ENCODE measurements around the gene MPRIP.

The MPRIP gene

DNA sequence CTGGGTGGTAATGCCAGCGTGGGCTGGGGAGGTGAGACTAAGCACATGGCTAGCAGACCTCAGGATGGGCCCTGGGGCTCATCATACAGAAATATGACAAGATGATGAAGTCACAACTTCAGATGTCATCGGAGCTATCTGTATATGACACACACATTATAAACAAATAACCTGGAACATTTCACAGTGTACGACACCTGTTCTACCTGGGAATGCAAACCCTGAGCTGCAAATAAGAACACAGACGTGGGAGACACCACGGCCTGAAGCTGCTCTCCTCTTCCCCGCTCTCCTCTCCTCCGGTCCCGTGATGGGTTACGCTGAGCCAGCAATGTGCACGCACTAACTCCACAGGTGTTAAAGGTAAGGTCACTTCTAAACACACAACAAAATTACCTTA, 159.0 kb downstream of the MPRIP start:
- Histone ChIP-seq H3K9ac (ENCODE audit: low read depth, low read length) (no peak overlapping the region), H3K27me3 (ENCODE audit: insufficient read depth, low read length) (peaks cover 14% of the 10 kb centered on the region), H3K9me3 (ENCODE audit: insufficient read depth, low read depth, low read length) (no peaks in the 10 kb centered on the region), H3K36me3 (ENCODE audit: insufficient read depth, low read depth, low read length) (no peaks in the 10 kb centered on the region), H3K4me3 (ENCODE audit: low read length) (no peak overlapping the region), H3K4me1 (ENCODE audit: insufficient read depth, low read length) (no peaks in the 10 kb centered on the region), H3K27ac (ENCODE audit: low read length) (no peak overlapping the region)

DNA sequence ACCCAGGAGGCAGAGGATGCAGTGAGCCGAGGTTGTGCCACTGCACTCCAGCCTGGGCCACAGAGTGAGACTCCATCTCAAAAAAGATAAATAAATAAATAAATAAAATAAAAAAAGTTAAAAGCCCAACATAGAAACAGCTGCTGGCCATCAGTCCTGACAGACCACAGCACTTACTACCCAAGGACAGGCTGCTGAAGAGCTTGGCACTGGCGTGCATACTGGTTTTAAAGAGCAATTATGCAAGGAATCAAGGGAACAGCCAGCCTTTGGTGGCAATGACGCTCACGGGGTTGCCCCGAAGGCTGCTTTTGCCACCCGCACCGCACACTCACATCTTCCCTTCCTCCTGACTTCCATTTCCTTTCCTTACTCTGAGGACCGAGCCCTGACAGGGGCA, 159.7 kb downstream of the MPRIP start:
- H3K9me3 ChIP-seq (ENCODE audit: insufficient read depth, low read depth, low read length), result no peaks in the 10 kb centered on the region
- H3K9ac ChIP-seq (ENCODE audit: low read depth, low read length), result no peak overlapping the region
- no peak overlapping the region for H3K27ac ChIP-seq (ENCODE audit: low read length)
- no peak overlapping the region for H3K4me3 ChIP-seq (ENCODE audit: low read length)
- peaks cover 14% of the 10 kb centered on the region for H3K27me3 ChIP-seq (ENCODE audit: insufficient read depth, low read length)
- H3K36me3 ChIP-seq (ENCODE audit: insufficient read depth, low read depth, low read length), result no peaks in the 10 kb centered on the region
- no peaks in the 10 kb centered on the region for H3K4me1 ChIP-seq (ENCODE audit: insufficient read depth, low read length)

DNA sequence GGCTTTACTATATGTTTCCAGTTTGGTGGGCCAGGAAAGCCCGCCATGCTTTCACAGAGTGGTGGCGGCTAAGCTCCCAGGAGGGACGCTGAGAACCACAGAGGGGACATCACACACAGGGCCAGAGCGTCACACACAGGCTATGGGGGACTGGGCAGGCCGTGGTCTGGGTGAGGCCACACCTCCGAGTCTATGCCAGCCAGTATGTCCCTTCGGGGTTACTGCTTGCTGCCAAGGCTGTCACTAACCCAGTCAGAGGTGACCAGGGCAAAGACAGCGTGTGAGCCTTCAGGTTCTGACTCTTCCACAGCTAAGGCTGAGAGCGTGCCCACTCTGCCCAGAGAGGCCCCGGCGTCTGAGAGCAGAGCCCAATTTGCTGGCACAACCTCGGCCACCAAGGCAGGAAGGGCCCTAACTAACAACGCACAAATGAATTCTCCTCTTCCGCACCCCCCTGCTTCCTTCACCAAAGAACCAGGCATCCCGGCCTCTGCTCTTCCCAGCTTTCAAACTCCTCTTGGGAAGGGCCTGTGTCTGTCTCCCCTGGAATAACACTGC, 161.0 kb downstream of the MPRIP start:
- no peaks in the 10 kb centered on the region for H3K4me1 ChIP-seq (ENCODE audit: insufficient read depth, low read length)
- no peaks in the 10 kb centered on the region for H3K9me3 ChIP-seq (ENCODE audit: insufficient read depth, low read depth, low read length)
- H3K4me3 ChIP-seq (ENCODE audit: low read length), result no peak overlapping the region
- no peaks in the 10 kb centered on the region for H3K36me3 ChIP-seq (ENCODE audit: insufficient read depth, low read depth, low read length)
- H3K27me3 ChIP-seq (ENCODE audit: insufficient read depth, low read length), result peaks cover 14% of the 10 kb centered on the region
- H3K27ac ChIP-seq (ENCODE audit: low read length), result no peak overlapping the region
- H3K9ac ChIP-seq (ENCODE audit: low read depth, low read length), result no peak overlapping the region

DNA sequence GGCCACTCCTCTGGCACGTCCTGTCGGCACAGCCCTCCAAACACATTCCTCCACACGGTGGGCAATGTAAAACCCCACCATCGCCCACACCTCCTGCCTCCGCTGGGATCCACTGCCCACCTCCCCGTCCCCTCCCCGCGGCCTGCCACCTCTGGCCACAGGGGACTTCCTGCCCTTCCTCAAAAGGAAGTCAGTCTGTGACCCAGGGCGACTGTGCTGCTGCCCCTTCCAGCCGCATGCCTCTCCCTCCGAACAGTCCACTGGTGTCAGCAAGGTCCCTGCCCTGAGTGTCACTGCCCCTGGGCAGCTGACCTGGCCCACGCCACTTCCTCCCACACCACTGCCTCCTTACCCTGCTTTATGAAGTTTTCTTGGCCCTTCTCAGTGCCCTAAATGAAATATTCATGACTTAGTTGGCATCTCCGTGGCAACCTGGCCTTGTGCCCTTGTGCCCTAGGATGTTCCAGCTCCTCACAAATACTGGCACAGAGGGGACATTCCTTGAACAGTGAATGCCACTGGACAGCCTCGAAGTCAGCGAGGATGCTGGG, 161.9 kb downstream of the MPRIP start:
- H3K36me3 ChIP-seq (ENCODE audit: insufficient read depth, low read depth, low read length), result no peaks in the 10 kb centered on the region
- no peaks in the 10 kb centered on the region for H3K9me3 ChIP-seq (ENCODE audit: insufficient read depth, low read depth, low read length)
- H3K4me3 ChIP-seq (ENCODE audit: low read length), result no peak overlapping the region
- peaks cover 14% of the 10 kb centered on the region for H3K27me3 ChIP-seq (ENCODE audit: insufficient read depth, low read length)
- no peak overlapping the region for H3K27ac ChIP-seq (ENCODE audit: low read length)
- H3K9ac ChIP-seq (ENCODE audit: low read depth, low read length), result no peak overlapping the region
- no peaks in the 10 kb centered on the region for H3K4me1 ChIP-seq (ENCODE audit: insufficient read depth, low read length)

DNA sequence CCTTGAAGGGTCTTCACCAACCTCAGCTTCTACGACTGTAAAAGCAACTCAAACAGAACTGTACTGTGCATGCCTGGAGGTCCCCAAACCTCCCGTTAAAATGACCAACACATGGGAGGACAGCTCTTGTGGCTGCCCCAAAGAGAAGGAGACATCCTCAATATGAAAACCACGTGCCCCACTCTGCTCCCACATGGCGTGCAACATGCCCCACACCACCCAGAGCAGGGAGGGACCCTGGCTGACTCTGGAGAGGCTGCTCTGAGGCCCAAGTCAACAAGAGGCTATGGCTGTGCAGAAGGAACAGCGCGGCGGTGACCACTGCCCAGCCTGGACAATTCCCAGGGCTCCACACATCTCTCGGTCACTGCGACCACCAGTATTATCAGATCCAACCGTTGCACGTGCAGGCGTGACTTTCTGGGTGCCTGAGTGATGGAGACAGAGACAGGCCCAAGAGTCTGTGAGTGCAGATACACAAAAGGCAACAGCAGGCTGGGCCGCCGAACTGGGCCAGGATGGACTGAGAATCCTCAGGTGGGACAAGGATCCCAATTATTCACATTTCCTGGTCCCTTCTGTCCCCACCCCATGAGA, 162.5 kb downstream of the MPRIP start:
- Histone ChIP-seq H3K27me3 (ENCODE audit: insufficient read depth, low read length) (peaks cover 14% of the 10 kb centered on the region), H3K4me3 (ENCODE audit: low read length) (peak overlapping the region; percentile 58; the same call in 1 of the 2 replicates)

DNA sequence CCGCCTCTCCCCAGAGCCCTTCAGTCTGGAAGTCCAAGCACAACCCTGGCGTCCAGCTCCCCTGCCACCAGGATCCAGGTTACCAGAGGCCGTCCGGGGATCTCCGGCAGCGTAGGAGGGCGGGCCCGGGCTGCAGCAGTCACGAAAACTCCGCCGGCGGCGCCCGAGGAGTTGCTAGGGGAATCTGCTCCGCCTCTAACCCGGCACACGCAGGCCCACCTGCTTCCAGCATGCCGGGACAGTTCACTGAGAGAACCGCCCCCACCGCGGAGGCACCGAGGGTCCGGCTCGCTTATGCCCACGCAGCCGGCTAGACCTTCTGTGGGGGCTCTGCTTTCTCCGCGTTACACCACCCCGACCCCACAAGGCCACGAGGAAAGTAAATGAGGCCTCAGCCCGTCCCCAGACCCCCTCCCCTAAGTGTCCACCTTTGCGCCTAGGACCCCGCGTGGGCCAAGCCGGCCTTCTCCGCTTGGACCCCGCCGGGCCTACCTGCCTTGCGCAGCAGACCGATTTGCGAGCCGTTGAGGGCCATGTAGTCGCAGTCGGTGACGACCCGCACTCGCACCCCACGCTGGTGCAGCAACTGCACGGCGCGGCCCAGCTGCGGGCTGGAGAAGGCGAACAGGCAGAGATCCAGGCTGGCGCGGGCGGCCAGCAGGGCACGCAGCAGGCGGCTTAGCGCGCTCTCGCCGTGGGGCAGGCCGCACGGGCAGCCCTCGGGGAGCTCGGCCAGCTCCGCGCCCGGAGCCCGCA, 163.3 kb downstream of the MPRIP start:
- 0 out of 2 replicates have a peak overlapping the region, but pooled peaks have one; percentile 27 for H3K9ac ChIP-seq (ENCODE audit: low read depth, low read length)
- peak overlapping the region; percentile 58 for H3K4me3 ChIP-seq (ENCODE audit: low read length)
- no peaks in the 10 kb centered on the region for H3K9me3 ChIP-seq (ENCODE audit: insufficient read depth, low read depth, low read length)
- H3K27ac ChIP-seq (ENCODE audit: low read length), result no peak overlapping the region
- H3K36me3 ChIP-seq (ENCODE audit: insufficient read depth, low read depth, low read length), result no peaks in the 10 kb centered on the region
- H3K27me3 ChIP-seq (ENCODE audit: insufficient read depth, low read length), result peaks cover 14% of the 10 kb centered on the region
- H3K4me1 ChIP-seq (ENCODE audit: insufficient read depth, low read length), result no peaks in the 10 kb centered on the region

More for the DNA sequence above, 162.5 kb downstream of the MPRIP start:
- no peaks in the 10 kb centered on the region for H3K36me3 ChIP-seq (ENCODE audit: insufficient read depth, low read depth, low read length)
- H3K27ac ChIP-seq (ENCODE audit: low read length), result no peak overlapping the region
- no peaks in the 10 kb centered on the region for H3K4me1 ChIP-seq (ENCODE audit: insufficient read depth, low read length)
- H3K9me3 ChIP-seq (ENCODE audit: insufficient read depth, low read depth, low read length), result no peaks in the 10 kb centered on the region
- no peak overlapping the region for H3K9ac ChIP-seq (ENCODE audit: low read depth, low read length)

DNA sequence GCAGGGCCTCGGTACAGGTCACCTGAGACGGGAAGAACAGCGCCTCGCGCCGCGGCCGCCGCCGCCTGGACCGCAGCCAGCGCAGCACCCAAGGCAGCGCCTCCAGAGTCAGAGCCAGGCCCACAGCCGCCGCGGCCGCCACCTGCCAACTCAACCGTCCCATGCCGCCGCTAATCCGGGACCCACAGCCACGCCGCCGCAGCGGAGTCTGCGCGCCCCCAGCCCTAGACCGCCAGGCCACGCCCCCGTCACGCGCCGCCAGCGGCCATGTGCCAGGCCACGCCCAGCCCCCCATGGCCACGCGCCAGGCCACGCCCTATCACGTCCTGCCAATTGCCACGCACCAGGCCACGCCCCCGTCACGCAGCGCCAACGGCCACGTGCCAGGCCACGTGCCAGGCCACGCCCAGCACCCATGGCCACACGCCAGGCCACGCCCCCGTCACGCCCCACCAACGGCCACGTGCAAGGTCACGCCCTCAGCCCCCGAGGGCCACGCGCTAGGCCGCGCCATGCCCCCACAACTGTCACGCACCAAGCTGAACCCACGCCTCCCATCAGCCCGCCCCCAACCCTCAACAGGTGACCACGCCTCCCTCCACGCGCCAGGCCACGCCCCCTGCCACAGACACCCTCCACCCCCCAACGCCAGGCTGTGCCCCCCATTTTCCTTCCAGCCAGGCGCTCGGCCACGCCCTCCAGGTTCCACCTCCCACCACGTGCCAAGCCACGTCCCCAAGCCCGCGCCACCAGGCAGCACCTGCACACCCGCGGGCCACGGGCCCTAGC, 164.1 kb downstream of the MPRIP start, which contains the start of gene PLD6:
PLD6 (minus strand) TSS at position 210 of the 789 bp plus-strand sequence; CDS start at position 163, 47 bp downstream.
- Histone ChIP-seq H3K27me3 (ENCODE audit: insufficient read depth, low read length) (peaks cover 14% of the 10 kb centered on the region), H3K9me3 (ENCODE audit: insufficient read depth, low read depth, low read length) (no peaks in the 10 kb centered on the region), H3K36me3 (ENCODE audit: insufficient read depth, low read depth, low read length) (peaks cover 2% of the 10 kb centered on the region; the same call in 1 of the 2 replicates), H3K27ac (ENCODE audit: low read length) (no peak within 1 kb of the TSS), H3K4me1 (ENCODE audit: insufficient read depth, low read length) (no peaks in the 10 kb centered on the region), H3K9ac (ENCODE audit: low read depth, low read length) (0 out of 2 replicates have a peak within 1 kb of the TSS, but pooled peaks have one; percentile 27), H3K4me3 (ENCODE audit: low read length) (peak within 1 kb of the TSS; percentile 58)

DNA sequence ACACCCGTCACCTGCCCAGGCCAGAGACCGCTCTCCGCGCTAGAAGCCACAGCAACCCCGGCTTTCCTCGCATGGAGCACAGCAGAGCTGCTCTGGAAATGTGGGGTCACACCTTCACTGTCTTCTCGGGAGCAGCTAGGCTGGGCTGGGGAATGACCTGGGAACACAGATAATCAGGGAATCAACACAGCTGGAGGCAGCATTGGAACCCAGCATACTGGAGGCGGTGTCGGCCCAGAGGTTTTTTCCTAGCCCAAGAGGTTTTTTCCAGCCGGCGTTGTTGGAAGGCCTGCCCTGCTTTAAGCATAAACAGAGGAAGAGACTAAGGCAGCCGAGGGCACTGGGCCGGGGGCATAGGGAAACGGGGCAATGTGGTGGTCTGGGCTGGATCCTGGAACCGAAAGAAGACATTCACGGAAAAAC, 164.7 kb downstream of the MPRIP start:
- no peaks in the 10 kb centered on the region for H3K4me1 ChIP-seq (ENCODE audit: insufficient read depth, low read length)
- H3K27me3 ChIP-seq (ENCODE audit: insufficient read depth, low read length), result peaks cover 14% of the 10 kb centered on the region
- no peak overlapping the region for H3K9ac ChIP-seq (ENCODE audit: low read depth, low read length)
- peaks cover 4% of the 10 kb centered on the region; the same call in 1 of the 2 replicates for H3K36me3 ChIP-seq (ENCODE audit: insufficient read depth, low read depth, low read length)
- no peak overlapping the region for H3K27ac ChIP-seq (ENCODE audit: low read length)
- H3K9me3 ChIP-seq (ENCODE audit: insufficient read depth, low read depth, low read length), result no peaks in the 10 kb centered on the region
- no peak overlapping the region for H3K4me3 ChIP-seq (ENCODE audit: low read length)

DNA sequence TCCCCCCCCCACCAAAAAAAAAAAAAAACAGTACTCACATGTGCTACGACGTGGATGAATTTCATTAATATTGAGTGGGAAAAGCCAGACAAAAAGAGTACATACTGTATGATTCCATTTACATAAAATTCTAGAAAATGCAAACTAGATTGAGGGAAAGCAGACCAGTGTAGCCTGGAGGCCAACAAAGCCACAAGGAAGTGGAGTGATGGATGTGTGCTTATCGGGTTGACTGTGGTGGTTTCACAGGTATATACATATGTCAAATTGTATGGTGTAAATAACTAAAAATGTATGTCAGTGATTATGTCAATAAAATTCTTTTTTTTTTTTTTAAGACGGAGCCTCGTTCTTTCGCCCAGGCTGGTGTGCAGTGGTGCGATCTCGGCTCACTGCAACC, 165.7 kb downstream of the MPRIP start:
- H3K9ac ChIP-seq (ENCODE audit: low read depth, low read length), result no peak overlapping the region
- peaks cover 14% of the 10 kb centered on the region for H3K27me3 ChIP-seq (ENCODE audit: insufficient read depth, low read length)
- peaks cover 12% of the 10 kb centered on the region for H3K36me3 ChIP-seq (ENCODE audit: insufficient read depth, low read depth, low read length)
- no peak overlapping the region for H3K27ac ChIP-seq (ENCODE audit: low read length)
- H3K4me1 ChIP-seq (ENCODE audit: insufficient read depth, low read length), result no peaks in the 10 kb centered on the region
- H3K4me3 ChIP-seq (ENCODE audit: low read length), result no peak overlapping the region
- no peaks in the 10 kb centered on the region for H3K9me3 ChIP-seq (ENCODE audit: insufficient read depth, low read depth, low read length)

DNA sequence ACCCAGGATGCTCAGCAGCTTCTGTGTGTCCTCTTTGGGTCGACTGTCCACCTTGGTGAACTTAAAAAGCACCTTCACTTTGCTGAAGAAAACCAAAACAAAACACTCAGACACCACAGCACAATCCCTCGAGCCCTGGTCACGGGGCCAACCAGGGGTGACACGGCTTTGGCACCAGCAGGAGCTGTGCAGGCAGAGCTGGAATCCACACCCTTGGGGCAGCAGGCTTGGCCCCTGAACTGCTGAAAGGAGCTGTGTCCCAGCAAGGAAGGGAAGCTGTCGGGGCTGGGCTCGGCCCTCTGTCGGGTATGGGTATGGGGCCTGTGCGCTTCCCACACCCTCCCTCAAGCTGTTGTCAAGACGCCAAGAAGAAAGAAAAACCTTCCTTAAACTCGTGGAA, 171.5 kb downstream of the MPRIP start:
- Histone ChIP-seq H3K27me3 (ENCODE audit: insufficient read depth, low read length) (no peaks in the 10 kb centered on the region), H3K4me1 (ENCODE audit: insufficient read depth, low read length) (no peaks in the 10 kb centered on the region), H3K4me3 (ENCODE audit: low read length) (no peak overlapping the region), H3K9me3 (ENCODE audit: insufficient read depth, low read depth, low read length) (no peaks in the 10 kb centered on the region), H3K36me3 (ENCODE audit: insufficient read depth, low read depth, low read length) (peaks cover 63% of the 10 kb centered on the region), H3K9ac (ENCODE audit: low read depth, low read length) (no peak overlapping the region), H3K27ac (ENCODE audit: low read length) (no peak overlapping the region)
